Measurements from ENCODE around the gene PRKAG2. TPM values are rescaled to one million over a fixed set of nuclear protein-coding genes. Genes with fewer than 3 reads are reported as not detected.

The PRKAG2 gene
- total and polyA plus RNA-seq, 4 donors: 36.7 to 46.1 (median 40.0) TPM

- no peak overlapping the region for H3K27ac ChIP-seq (ENCODE audit: low read depth, low read length)
- H3K27me3 ChIP-seq (ENCODE audit: control insufficient read depth, insufficient read depth, low read length): no peaks in the 10 kb centered on the region
- 92% methylated on average over 15 of the region's 18 CpGs for WGBS (ENCODE audit: insufficient coverage)
- no peaks in the 10 kb centered on the region for H3K9me3 ChIP-seq (ENCODE audit: control insufficient read depth, insufficient read depth, low read length)
- peaks cover 27% of the 10 kb centered on the region for H3K4me1 ChIP-seq (ENCODE audit: control insufficient read depth, insufficient read depth, low read length)
- DNase-seq (ENCODE audit: low read depth in 4 of 6, low spot score in 6 of 6): no peak
- H3K36me3 ChIP-seq (ENCODE audit: control insufficient read depth, insufficient read depth, low read length): peaks cover 4% of the 10 kb centered on the region
- H3K4me3 ChIP-seq (ENCODE audit: low read depth, low read length): no peak overlapping the region
Observed at GRCh38 chr7:151710121-151710640, 166.7 kb downstream of the PRKAG2 start.

GRCh38 chr7:151709141-151710038 lies 167.5 kb downstream of the PRKAG2 start:
- Histone ChIP-seq H3K9me3 (ENCODE audit: control insufficient read depth, insufficient read depth, low read length) (no peaks in the 10 kb centered on the region), H3K36me3 (ENCODE audit: control insufficient read depth, insufficient read depth, low read length) (peaks cover 4% of the 10 kb centered on the region), H3K4me1 (ENCODE audit: control insufficient read depth, insufficient read depth, low read length) (peaks cover 32% of the 10 kb centered on the region), H3K4me3 (ENCODE audit: low read depth, low read length) (no peak overlapping the region), H3K27ac (ENCODE audit: low read depth, low read length) (no peak overlapping the region), H3K27me3 (ENCODE audit: control insufficient read depth, insufficient read depth, low read length) (no peaks in the 10 kb centered on the region)
- no peak for DNase-seq (ENCODE audit: low read depth in 4 of 6, low spot score in 6 of 6)
- 95% methylated on average over 14 of the region's 14 CpGs for WGBS (ENCODE audit: insufficient coverage)

- Histone ChIP-seq H3K4me3 (ENCODE audit: low read depth, low read length) (no peak overlapping the region), H3K36me3 (ENCODE audit: control insufficient read depth, insufficient read depth, low read length) (peaks cover 4% of the 10 kb centered on the region), H3K4me1 (ENCODE audit: control insufficient read depth, insufficient read depth, low read length) (peaks cover 32% of the 10 kb centered on the region), H3K27me3 (ENCODE audit: control insufficient read depth, insufficient read depth, low read length) (no peaks in the 10 kb centered on the region), H3K9me3 (ENCODE audit: control insufficient read depth, insufficient read depth, low read length) (no peaks in the 10 kb centered on the region), H3K27ac (ENCODE audit: low read depth, low read length) (no peak overlapping the region)
- DNase-seq (ENCODE audit: low read depth in 4 of 6, low spot score in 6 of 6): no peak
- WGBS (ENCODE audit: insufficient coverage): 90% methylated on average over 8 of the region's 8 CpGs
Observed at GRCh38 chr7:151708610-151709009, 168.3 kb downstream of the PRKAG2 start.

- Histone ChIP-seq H3K4me1 (ENCODE audit: control insufficient read depth, insufficient read depth, low read length) (peaks cover 32% of the 10 kb centered on the region), H3K9me3 (ENCODE audit: control insufficient read depth, insufficient read depth, low read length) (no peaks in the 10 kb centered on the region), H3K36me3 (ENCODE audit: control insufficient read depth, insufficient read depth, low read length) (peaks cover 4% of the 10 kb centered on the region), H3K27ac (ENCODE audit: low read depth, low read length) (no peak overlapping the region), H3K27me3 (ENCODE audit: control insufficient read depth, insufficient read depth, low read length) (no peaks in the 10 kb centered on the region), H3K4me3 (ENCODE audit: low read depth, low read length) (no peak overlapping the region)
- 95% methylated on average over 12 of the region's 14 CpGs for WGBS (ENCODE audit: insufficient coverage)
- no peak for DNase-seq (ENCODE audit: low read depth in 4 of 6, low spot score in 6 of 6)
Observed at GRCh38 chr7:151707757-151708156, 169.2 kb downstream of the PRKAG2 start.

- Histone ChIP-seq H3K27ac (ENCODE audit: low read depth, low read length) (no peak overlapping the region), H3K4me3 (ENCODE audit: low read depth, low read length) (no peak overlapping the region), H3K4me1 (ENCODE audit: control insufficient read depth, insufficient read depth, low read length) (peaks cover 26% of the 10 kb centered on the region), H3K27me3 (ENCODE audit: control insufficient read depth, insufficient read depth, low read length) (no peaks in the 10 kb centered on the region), H3K36me3 (ENCODE audit: control insufficient read depth, insufficient read depth, low read length) (peaks cover 4% of the 10 kb centered on the region), H3K9me3 (ENCODE audit: control insufficient read depth, insufficient read depth, low read length) (no peaks in the 10 kb centered on the region)
- WGBS (ENCODE audit: insufficient coverage): 90% methylated on average over 4 of the region's 8 CpGs
- DNase-seq (ENCODE audit: low read depth in 4 of 6, low spot score in 6 of 6): no peak
Observed at GRCh38 chr7:151707105-151707469, 169.8 kb downstream of the PRKAG2 start.

GRCh38 chr7:151706277-151707104 lies 170.4 kb downstream of the PRKAG2 start:
- Histone ChIP-seq H3K4me3 (ENCODE audit: low read depth, low read length) (no peak overlapping the region), H3K36me3 (ENCODE audit: control insufficient read depth, insufficient read depth, low read length) (no peaks in the 10 kb centered on the region), H3K27ac (ENCODE audit: low read depth, low read length) (no peak overlapping the region), H3K9me3 (ENCODE audit: control insufficient read depth, insufficient read depth, low read length) (no peaks in the 10 kb centered on the region), H3K27me3 (ENCODE audit: control insufficient read depth, insufficient read depth, low read length) (no peaks in the 10 kb centered on the region), H3K4me1 (ENCODE audit: control insufficient read depth, insufficient read depth, low read length) (peaks cover 22% of the 10 kb centered on the region)
- WGBS (ENCODE audit: insufficient coverage): 84% methylated on average over 14 of the region's 15 CpGs
- DNase-seq (ENCODE audit: low read depth in 4 of 6, low spot score in 6 of 6): peak in 2 of 6 donors; percentile 14 to 69

- no peak overlapping the region for H3K4me3 ChIP-seq (ENCODE audit: low read depth, low read length)
- 63% methylated on average over 3 of the region's 7 CpGs for WGBS (ENCODE audit: insufficient coverage)
Observed at GRCh38 chr7:151705636-151706276, 171.2 kb downstream of the PRKAG2 start.

GRCh38 chr7:151704960-151705635 lies 171.8 kb downstream of the PRKAG2 start:
- Histone ChIP-seq H3K27me3 (ENCODE audit: control insufficient read depth, insufficient read depth, low read length) (no peaks in the 10 kb centered on the region), H3K4me3 (ENCODE audit: low read depth, low read length) (no peak overlapping the region), H3K27ac (ENCODE audit: low read depth, low read length) (no peak overlapping the region), H3K4me1 (ENCODE audit: control insufficient read depth, insufficient read depth, low read length) (peaks cover 22% of the 10 kb centered on the region), H3K9me3 (ENCODE audit: control insufficient read depth, insufficient read depth, low read length) (no peaks in the 10 kb centered on the region), H3K36me3 (ENCODE audit: control insufficient read depth, insufficient read depth, low read length) (no peaks in the 10 kb centered on the region)
- DNase-seq (ENCODE audit: low read depth in 4 of 6, low spot score in 6 of 6): peak in 2 of 6 donors; percentile 43 to 77
- 15% methylated on average over 13 of the region's 17 CpGs for WGBS (ENCODE audit: insufficient coverage)

More at GRCh38 chr7:151705636-151706276, 171.2 kb downstream of the PRKAG2 start:
- H3K4me1 ChIP-seq (ENCODE audit: control insufficient read depth, insufficient read depth, low read length): peaks cover 22% of the 10 kb centered on the region
- no peaks in the 10 kb centered on the region for H3K9me3 ChIP-seq (ENCODE audit: control insufficient read depth, insufficient read depth, low read length)
- no peak overlapping the region for H3K27ac ChIP-seq (ENCODE audit: low read depth, low read length)
- H3K36me3 ChIP-seq (ENCODE audit: control insufficient read depth, insufficient read depth, low read length): no peaks in the 10 kb centered on the region
- DNase-seq (ENCODE audit: low read depth in 4 of 6, low spot score in 6 of 6): peak in 2 of 6 donors; percentile 66 to 76
- no peaks in the 10 kb centered on the region for H3K27me3 ChIP-seq (ENCODE audit: control insufficient read depth, insufficient read depth, low read length)
